ENCODE measurements around the gene PHB1.
A peak's percentile ranks its signal among the peaks of the same experiment; 100 is the strongest.
"Not testable (repeated sequence)": the region's sequence is repeated elsewhere in the genome, so short reads cannot be mapped to it uniquely, and the experiment has no call there.

The PHB1 gene

DNA sequence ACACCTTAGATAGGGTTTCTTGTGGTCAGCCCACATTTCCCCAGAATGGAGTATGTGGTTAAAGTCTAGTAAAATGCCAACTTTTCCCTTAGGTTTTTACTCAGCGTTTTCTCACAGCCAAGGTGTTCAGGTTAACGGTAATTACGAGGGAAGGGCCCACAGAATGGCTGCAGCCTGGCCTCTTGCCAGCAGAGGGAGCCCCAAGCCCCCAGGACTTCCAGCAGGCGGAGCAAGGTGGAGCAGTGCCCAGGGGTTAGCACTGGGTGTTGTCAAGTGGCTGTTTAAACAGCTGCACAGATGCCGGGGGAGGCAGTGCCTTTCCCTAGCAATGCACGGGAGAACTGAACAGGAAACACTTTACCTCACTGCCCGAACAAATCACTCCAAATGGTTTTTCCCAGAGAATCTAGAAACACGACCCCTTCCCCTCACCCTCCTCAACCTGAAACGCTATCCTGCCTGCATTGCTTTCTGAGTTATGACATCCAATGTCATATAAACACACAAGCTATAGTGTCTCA, 6.6 kb downstream of the PHB1 start:
- FAIRE-seq, result peak; percentile 81
- peak; percentile 72 for DNase-seq (ENCODE audit: extremely low spot score, insufficient read length, low read depth)

DNA sequence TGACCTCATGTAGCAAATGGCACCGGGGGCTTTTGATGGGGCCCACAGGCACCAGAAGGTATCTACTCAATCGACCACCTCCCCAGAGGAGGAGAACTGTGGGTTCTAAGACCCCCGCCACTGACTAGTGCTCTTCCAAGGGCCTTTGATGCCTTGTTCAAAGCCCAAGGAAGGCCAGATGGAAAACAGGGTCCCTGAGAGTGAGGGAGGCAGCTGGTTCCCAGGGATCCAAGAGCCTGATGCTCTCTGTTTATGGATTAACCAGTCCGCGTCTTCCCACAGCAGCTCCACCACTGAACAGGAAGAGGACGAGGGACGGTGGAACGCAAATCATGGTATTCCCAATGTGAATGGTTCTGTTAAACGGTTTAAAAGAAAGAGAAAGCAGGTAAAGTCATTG, 7.6 kb downstream of the PHB1 start:
- FAIRE-seq (no peak), DNase-seq (ENCODE audit: extremely low spot score, insufficient read length, low read depth) (no peak)

DNA sequence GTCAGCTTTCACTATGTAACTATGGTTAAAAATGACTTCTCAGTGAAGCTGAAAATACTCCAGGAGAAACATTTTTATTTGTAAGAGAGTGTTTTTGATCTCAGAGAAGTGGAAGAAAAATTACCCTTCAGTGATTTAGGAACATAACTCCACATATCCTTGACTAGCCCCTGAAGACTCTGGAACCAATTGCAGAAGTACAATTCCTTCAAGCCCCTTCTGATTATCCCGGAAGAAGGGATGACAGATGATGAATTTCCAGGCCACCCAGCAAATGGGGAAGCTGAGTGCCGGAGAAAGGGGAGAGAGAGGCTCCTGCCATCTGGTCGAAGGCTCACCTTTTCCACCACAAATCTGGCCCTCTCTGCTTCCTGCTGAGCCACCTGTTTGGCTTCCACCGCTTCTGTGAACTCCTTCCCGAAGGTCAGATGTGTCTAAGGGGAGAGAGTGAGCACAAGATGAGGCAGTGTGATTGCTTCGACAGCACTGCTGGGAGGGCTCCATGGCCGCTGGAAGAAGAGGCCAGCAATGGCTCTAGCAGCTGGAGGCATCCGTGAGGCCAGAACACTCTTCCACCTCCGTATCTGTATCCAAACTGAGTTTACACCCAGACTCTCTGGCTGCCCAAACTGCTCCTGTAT, 8.1 kb downstream of the PHB1 start:
- FAIRE-seq, result no peak
- DNase-seq (ENCODE audit: extremely low spot score, insufficient read length, low read depth), result no peak

DNA sequence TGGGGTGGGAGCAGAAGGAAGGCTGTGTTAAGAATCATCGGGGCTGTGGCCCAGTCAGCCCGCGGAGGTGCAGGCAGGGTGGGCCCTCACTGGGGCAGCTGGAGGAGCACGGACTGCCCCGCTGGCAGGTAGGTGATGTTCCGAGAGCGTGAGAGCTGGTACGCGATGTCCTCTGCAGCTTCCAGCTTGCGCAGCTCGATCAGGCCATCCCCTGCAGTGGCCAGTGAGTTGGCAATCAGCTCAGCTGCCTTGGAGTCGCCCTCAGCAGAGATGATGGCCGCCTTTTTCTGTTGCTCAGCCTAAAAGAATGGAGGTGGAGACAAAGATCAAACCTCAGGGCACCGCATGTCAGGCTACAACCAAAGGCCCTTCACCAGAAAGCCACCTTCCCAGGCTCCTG, 9.8 kb downstream of the PHB1 start:
- DNase-seq (ENCODE audit: extremely low spot score, insufficient read length, low read depth) (no peak), FAIRE-seq (no peak)

DNA sequence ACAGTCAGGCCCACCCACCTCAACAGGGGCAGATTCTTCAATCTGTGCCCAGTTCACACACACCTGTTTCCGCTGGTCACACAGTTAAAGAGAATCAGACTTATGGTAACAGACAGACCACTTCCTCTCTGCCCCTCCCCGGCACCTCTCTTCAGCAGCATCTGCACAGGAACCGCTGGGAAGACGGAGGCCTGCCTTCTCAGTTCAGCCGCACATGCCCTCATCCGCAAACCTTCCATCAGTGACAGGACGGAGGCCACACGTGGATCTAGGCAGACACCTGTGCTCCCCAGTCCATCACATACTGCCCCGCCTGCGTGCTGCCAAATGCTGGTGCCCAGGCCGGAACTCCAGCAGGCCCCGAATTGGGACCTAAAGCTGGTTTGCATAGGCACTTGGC, 10.3 kb downstream of the PHB1 start:
- FAIRE-seq, result peak; percentile 41

DNA sequence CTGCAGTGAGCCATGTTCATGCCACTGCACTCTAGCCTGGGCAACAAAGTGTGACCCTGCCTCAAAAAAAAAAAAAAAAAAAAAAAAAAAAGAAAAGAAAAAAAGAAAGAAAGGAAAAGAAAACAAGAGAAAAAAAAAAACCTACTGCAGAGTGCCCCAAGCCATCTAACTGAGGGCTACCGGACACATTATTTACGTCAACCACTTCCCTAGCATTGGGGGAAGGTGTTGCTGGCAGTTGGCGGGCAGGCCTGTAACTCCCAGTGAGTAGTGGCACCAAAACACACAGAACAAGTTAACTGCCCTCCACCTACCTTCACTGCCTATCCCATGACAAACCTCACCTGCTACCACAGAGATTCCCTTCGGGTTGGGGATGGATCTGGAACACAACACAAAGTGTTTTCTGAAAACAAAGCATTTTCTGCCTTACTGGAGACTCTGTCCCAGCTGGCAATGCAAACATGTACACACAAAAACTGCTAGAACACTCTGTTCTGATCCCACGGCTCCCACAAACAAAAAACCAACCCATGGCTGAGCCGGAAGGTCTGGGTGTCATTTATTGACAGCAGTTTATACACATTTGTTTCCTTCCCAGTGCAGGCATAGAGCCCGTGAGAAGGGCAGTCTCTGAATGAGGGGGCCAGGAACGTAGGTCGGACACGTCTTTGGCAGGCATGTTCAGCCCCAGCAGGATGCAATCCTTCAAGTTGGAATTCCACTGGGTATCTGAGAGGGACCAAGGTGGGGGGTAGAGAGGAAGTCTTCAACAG, 11.0 kb downstream of the PHB1 start:
- DNase-seq (ENCODE audit: extremely low spot score, insufficient read length, low read depth) (no peak), FAIRE-seq (no peak)

More for the DNA sequence above, 10.3 kb downstream of the PHB1 start:
- DNase-seq (ENCODE audit: extremely low spot score, insufficient read length, low read depth), result no peak

DNA sequence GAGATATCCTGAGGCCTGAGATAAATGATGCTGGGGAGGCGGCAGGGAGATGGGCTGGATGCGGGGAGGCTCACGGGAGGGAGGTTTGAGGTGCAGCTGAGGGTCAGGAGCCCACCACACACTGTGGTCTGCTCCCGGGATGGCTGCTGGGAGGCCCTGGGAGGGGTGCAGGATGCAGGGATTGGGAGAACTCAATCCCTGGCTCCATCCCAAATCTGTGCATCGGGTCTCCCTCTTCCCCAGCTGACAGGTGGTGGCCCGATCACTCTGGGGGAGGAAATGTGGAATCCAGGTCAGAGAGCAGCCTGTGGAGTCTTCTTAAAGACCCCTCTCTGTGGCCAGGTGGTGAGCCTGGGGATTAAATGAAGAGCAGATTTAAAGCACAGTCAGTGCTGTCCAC, 12.0 kb downstream of the PHB1 start:
- no peak for FAIRE-seq

DNA sequence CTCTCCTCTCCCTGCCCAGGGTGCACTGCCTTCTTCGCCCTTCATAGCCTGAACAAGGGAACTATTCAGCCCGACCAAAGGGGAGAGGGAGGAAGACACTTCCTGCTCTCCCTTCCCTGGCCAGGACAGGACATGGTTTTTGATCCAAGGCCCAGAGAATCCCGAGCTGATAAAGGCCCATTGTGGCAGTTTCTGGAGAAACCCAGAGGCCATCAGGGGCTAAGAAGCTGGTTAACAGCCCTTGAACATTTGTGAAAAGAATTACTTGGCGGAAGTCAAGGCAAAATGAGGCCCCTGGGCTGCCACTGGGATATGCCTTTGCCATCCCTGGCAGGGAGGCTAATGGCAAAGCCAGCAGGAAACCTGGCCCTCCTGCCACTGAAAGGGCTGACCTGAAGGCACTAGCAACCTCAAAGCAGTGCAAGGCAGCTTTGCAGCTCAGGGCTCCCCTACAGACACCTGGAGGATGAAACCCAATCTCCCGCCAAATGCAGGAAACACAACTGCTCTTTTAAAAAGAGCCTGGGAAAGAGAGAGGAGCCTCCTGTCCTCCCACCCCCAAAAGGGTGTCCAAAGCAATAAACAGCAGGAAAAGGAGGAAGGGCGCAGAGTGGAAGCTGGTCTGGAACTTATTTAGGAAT, 12.6 kb downstream of the PHB1 start:
- no peak for DNase-seq (ENCODE audit: extremely low spot score, insufficient read length, low read depth)
- FAIRE-seq, result no peak

More for the DNA sequence above, 12.0 kb downstream of the PHB1 start:
- DNase-seq (ENCODE audit: extremely low spot score, insufficient read length, low read depth), result no peak

DNA sequence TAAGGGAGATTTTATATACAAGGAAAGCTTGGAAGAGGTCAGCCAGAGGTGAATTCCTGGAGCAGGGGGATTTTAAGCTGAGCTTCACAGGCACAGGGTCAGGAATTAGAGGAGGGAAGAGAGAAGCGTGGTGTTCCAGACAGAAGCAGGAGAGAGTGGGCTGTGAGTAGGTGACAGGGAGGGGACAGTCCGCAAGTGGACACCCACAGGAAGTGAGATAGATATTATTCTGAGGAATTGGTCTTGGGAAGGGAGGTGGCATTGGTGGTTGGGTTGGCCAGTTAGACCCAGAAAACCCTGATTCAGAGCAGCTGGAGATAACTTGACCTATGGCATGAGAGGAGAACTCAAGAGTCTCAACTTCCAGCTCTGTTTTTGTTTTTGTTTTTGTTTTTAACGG, 14.7 kb downstream of the PHB1 start:
- DNase-seq (ENCODE audit: extremely low spot score, insufficient read length, low read depth) (no peak), FAIRE-seq (no peak)

DNA sequence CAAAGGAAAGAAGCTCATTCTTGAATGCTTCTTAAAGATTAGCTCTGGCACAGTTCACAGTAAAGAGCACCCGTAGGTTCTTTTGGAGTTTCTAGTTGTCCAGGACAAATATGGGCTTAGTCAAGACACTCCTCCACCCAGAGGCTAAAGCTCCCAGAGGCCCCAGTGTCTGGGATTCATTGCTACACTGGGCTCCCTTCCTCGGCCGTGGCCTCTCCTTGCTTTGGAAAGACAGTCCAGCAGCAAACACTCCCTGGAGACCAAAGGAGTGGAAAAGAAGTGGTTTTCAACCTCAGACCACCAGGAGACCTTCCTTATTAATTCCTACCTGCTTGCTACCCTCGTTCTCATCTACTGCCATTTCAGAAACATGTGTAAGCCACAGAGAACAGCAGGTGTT, 17.1 kb downstream of the PHB1 start:
- no peak for FAIRE-seq

DNA sequence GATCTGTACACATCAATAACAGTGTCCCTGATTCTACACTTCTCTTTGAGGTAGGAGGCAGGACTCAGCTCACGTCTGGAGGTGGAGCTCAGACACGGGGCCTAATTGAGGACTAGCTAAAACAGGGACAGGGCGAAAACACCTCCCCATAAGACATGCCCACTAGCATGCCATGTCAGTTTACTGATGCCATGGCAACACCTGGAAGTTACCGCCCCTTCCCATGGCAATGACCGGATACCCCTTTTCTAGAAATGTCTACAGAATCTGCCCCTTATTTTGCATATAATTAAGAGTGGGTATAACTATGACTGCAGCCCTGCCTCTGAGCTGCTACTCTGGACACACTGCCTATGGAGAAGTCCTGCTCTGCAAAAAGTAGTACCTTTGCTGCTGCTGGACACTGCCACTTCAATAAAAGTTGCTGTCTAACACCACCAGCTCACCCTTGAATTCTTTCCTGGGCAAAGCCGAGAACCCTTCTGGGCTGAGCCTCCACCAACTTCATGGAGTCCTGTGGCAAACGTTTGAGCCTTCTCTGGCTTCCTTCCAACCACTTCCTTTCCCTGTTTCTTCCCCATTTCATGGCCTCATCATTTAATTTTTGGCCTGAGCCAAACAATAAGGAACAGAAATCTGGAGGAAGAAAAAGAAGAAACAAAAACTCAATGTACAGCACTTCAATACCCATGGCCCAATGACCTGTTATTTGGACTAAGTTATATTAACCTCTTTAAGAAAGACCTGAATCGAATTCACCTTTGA, 21.0 kb downstream of the PHB1 start:
- FAIRE-seq (no peak), DNase-seq (ENCODE audit: extremely low spot score, insufficient read length, low read depth) (no peak)

More for the DNA sequence above, 17.1 kb downstream of the PHB1 start:
- DNase-seq (ENCODE audit: extremely low spot score, insufficient read length, low read depth), result no peak

DNA sequence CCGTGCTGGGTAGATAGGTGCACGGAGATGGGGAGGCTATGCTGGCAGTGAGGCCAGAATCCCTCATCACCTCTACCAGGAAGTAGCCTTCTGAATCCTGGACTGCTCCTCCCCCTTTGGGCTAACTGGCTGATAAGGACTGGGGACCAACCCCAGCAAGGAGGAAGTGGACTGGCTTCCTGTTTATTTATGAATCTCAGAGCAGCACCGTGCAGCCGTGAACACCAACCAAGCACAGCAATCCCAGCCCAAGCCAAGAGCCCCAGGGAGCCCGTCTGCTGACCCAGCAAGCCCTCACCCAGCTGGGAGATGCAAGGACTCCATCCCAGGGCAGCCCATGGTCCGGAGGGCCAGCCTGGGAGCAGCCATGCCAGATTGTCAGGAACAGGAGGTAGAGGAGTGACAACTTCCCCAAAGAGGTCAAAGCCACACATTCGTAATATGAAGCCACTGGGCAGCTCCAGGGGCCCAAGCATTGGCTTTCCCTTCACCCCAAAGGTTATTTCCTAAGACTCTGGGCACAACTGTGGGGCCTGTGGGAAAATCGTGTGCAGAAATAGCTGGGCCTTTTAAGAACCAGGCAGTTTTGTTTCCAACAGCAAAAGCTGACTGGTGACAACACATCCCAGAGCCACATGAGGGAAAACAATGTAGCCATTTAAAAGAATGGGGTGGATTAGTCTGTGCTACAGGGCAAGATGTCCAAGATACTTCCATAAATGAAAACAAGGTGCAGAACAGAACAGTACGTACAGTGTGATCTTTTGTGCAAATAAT, 23.9 kb downstream of the PHB1 start:
- FAIRE-seq (peak; percentile 75), DNase-seq (ENCODE audit: extremely low spot score, insufficient read length, low read depth) (no peak)

DNA sequence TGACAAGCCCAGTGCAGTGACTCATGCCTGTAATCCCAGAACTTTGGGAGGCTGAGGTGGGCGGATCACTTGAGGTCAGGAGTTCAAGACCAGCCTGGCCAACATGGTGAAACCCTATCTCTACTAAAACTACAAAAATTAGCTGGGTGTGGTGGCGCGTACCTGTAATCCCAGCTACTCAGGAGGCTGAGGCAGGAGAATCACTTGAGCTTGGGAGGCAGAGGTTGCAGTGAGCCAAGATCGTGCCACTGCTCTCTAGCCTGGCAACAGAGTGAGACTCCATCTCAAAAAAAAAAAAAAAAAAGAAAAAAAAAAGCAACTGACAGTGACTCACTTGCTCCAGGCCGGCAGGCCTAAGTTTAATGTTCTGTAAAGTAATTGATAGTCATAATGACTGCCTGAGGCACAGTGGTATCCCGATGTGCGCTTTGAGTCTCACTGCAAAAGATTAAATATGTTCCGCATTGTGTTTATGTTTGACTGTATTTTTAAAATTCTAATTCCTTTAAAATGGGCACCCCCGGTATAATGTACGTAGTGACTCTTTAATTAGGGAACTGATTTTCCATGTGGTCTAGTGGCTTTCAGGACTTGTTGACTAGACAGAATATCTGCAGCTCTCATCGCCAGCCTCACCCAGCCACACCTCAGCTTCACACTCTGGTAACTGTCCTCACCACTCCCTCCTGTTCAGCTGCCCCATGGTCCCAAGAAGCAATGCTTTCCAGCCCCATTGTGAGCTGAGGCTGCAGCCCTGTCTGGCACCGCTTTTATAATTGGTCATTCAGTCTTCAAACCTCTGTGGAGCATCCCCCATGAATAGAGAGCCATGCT, 25.0 kb downstream of the PHB1 start:
- DNase-seq (ENCODE audit: extremely low spot score, insufficient read length, low read depth); FAIRE-seq: not testable (repeated sequence)

DNA sequence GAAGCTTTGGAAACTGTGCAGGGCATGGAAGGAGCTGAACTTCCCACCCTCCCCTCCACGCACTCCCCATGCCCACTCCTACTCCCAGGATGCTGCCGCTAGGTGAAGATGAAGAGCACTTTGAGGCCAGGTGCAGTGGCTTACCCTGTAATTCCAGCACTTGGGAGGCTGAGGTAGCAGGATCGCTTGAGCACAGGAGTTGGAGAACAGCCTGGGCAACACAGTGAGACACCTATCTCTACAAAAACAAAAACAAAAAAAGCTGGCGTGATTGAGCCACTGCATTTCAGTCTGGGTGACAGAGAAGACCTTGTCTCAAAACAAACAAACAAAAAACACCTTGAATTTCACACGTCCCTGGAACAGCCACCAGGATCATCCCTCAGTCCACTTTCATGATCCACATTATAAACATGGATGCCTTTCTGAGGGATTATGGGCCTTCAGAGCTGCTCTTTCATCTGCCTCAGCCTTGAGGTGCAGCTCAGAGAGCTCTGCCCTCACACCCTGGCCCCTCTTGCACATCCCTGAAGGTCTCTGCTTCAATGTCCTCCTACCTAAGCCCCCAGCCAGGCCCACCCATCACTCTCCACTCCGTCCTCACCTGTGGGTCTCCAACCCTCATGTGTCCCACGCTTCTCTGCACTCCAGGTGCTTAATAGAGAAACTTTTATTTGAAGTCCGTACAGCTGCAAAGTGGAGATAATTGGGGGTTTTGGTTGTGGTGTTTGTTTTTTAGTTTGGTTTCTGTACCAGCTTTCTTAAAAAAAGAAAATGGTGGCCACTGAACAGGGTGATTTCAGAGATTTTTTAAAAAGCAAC, 25.8 kb downstream of the PHB1 start:
- DNase-seq (ENCODE audit: extremely low spot score, insufficient read length, low read depth), result no peak
- FAIRE-seq, result no peak

DNA sequence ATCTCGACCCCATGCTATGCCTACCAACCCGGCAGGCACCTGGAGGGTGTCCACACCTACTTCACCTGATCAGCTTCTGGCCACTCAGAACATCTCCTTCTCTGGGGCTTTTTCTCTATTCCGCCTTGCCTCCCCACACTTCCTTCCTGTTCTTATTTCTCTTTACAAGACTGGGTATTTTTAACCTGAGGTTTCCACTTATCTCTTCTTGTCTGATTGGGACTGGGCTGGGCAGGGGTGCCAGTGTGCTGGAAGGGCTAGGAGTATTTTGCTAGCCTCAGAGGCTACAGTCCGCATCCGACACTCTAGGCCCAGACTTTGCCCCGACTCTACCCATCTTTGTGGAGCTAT, 26.4 kb downstream of the PHB1 start:
- DNase-seq (ENCODE audit: extremely low spot score, insufficient read length, low read depth) (no peak), FAIRE-seq (peak; percentile 93)

DNA sequence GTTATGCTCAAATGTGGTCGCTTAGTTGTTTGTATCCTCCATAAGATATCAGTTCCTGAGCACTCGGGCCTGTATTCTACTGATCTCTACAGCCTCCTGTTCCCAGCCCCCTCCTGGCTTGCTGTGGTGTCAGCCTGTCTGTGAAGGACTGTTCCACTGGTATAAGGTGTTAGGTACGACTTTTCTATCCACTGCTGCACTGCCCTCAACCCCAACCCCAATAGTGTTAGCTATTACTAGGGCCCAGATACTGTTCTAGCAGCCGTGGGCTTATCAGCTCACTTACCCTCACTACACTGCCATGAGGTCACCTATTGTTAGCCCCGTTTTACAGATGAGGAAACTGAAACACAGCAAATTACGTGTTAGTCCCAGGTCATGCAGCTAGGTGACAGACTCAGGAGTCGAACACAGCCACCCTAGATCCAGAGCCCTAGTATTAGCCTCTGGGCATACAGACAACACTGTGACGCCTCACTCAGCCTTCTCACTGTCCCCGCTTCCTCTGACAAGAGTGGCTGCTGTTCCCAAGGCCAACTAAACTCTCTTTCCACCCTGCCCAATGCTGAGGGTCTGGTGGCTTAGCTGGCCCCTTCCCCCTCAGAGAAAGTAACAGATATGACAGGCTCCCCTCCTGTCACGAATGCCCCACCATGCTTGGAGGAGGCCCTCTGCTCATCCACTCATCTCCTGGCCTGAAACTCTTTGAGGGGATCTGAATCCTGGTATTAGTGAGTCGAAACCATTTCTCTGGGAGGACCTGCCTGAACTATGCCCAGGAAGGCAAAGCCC, 27.0 kb downstream of the PHB1 start:
- FAIRE-seq (no peak), DNase-seq (ENCODE audit: extremely low spot score, insufficient read length, low read depth) (no peak)

DNA sequence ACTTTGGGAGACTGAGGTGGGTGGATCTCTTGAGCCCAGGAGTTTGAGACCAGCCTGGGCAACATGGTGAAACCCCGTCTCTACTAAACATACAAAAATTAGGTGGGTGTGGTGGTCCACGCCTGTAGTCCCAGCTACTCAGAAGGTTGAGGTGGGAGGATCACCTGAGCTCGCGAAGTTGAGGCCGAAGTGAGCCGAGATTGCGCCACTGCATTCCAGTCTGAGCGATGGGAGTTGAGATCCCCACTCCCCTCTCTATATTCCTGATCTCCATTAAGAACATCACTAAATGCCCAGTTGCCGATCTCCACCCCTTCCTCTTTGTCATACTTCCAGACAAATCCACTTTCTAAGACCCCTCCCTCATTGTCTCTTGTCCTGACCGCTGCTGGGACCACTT, 28.3 kb downstream of the PHB1 start:
- FAIRE-seq (no peak), DNase-seq (ENCODE audit: extremely low spot score, insufficient read length, low read depth) (no peak)

Measured in GM18507 (cell line).